Keratinocyte (primary cell): ENCODE data around the gene CPT2. TPM values are rescaled to one million over a fixed set of nuclear protein-coding genes. Genes with fewer than 3 reads are reported as not detected.
A peak's percentile ranks its signal among the peaks of the same experiment; 100 is the strongest.

Experiments
- DNase-seq: peaks from one replicate; pipeline ENCODE4 v3.0.0-alpha.2; 2011; ENCODE audit warnings: low read depth, missing footprints, low spot score
- FAIRE-seq: peaks from 2 replicates; lab custom pipeline; 2011; peaks lifted over from hg19 to GRCh38; lab: Jason Lieb, UNC
- H2AFZ ChIP-seq: 2 replicates; pipeline ENCODE4 v1.6.0; 2012; ENCODE audit warnings: low read length, control low read depth, inconsistent platforms; ENCODE audit not compliant: control insufficient read depth
- H3K27ac ChIP-seq: 2 replicates; pipeline ENCODE4 v1.5.1; 2011; ENCODE audit warnings: low read length; ENCODE audit not compliant: control insufficient read depth, insufficient read depth
- H3K27me3 ChIP-seq: 3 replicates; pipeline ENCODE4 v1.6.0; 2011; ENCODE audit warnings: low read length; ENCODE audit not compliant: control insufficient read depth, insufficient read depth; ENCODE audit errors: extremely low read depth
- H3K36me3 ChIP-seq, 2 experiments: 2 replicates in 1 of 2; 3 replicates in 1 of 2; pipeline ENCODE4 v1.5.1; 2011; ENCODE audit warnings: low read length in 2 of 2, mild to moderate bottlenecking in 1 of 2; ENCODE audit not compliant: control insufficient read depth in 2 of 2, insufficient read depth in 2 of 2; ENCODE audit errors: extremely low read depth in 1 of 2
- H3K4me1 ChIP-seq: 3 replicates; pipeline ENCODE4 v1.5.1; 2011; ENCODE audit warnings: low read length; ENCODE audit not compliant: control insufficient read depth, insufficient read depth; ENCODE audit errors: extremely low read depth
- H3K4me2 ChIP-seq: 3 replicates; pipeline ENCODE4 v1.6.0; 2011; ENCODE audit warnings: low read depth, low read length; ENCODE audit not compliant: control insufficient read depth, insufficient read depth; ENCODE audit errors: extremely low read depth
- H3K4me3 ChIP-seq, 3 experiments: fragments of 200-600 bp in 1 of 3; sonication (generic) in 1 of 3; 2 replicates in 2 of 3; 3 replicates in 1 of 3; pipeline ENCODE4 v1.5.1; 2011 to 2016; ENCODE audit warnings: low read length in 3 of 3, mild to moderate bottlenecking in 3 of 3, control low read depth in 2 of 3, inconsistent platforms in 1 of 3, low read depth in 1 of 3, mixed read lengths in 1 of 3, mixed run types in 1 of 3, moderate library complexity in 1 of 3; ENCODE audit not compliant: control insufficient read depth in 2 of 3, insufficient read depth in 2 of 3; ENCODE audit errors: extremely low read depth in 1 of 3
- H3K79me2 ChIP-seq: 2 replicates; pipeline ENCODE4 v1.6.0; 2012; ENCODE audit warnings: low read length; ENCODE audit not compliant: control insufficient read depth, insufficient read depth
- H3K9ac ChIP-seq: 3 replicates; pipeline ENCODE4 v1.6.0; 2011; ENCODE audit warnings: low read length; ENCODE audit not compliant: control insufficient read depth, insufficient read depth; ENCODE audit errors: extremely low read depth
- H3K9me1 ChIP-seq: 3 replicates; pipeline ENCODE4 v1.6.0; 2011; ENCODE audit warnings: low read length; ENCODE audit not compliant: control insufficient read depth, insufficient read depth; ENCODE audit errors: extremely low read depth
- H3K9me3 ChIP-seq: 2 replicates; pipeline ENCODE4 v1.5.1; 2012; ENCODE audit warnings: low read depth, low read length; ENCODE audit not compliant: control insufficient read depth
- H4K20me1 ChIP-seq: 3 replicates; pipeline ENCODE4 v1.6.0; 2011; ENCODE audit warnings: low read length; ENCODE audit not compliant: control insufficient read depth, insufficient read depth; ENCODE audit errors: extremely low read depth
- CTCF ChIP-seq, 3 experiments: IDR thresholded peaks in 1 of 3; conservative IDR thresholded peaks in 1 of 3; optimal IDR thresholded peaks in 1 of 3; 2 replicates in 2 of 3; 3 replicates in 1 of 3; pipeline versions ENCODE3 to v1.5.1; 2011; ENCODE audit warnings: low read length in 3 of 3, mild to moderate bottlenecking in 3 of 3, moderate library complexity in 2 of 3, control low read depth in 1 of 3, inconsistent platforms in 1 of 3; ENCODE audit not compliant: insufficient read depth in 2 of 3; ENCODE audit errors: extremely low read depth in 1 of 3
- EZH2 ChIP-seq: IDR thresholded peaks from one replicate; pipeline ENCODE4 v1.6.1; 2012; ENCODE audit warnings: inconsistent platforms, mild to moderate bottlenecking, low read length, moderate library complexity
- dilution Hi-C: fragments of 300-500 bp; cut with MboI; formaldehyde crosslinking; loops from one replicate; pipeline ENCODE4 v1.7.0; 2020; ENCODE audit warnings: low sequenced_read_pairs; ENCODE audit not compliant: extremely low pct_ligation_motif_present
- polyA plus RNA-seq, 5 experiments: library from polyadenylated mRNA; depleted of rRNA in 3 of 5; stranded (reverse) in 3 of 5; stranded (forward) in 1 of 5; unstranded in 1 of 5; fragments of >200 nt; gene quantifications; 1 replicate in 1 of 5; 2 replicates in 3 of 5; 3 replicates in 1 of 5; pipeline versions ENCODE4 v1.2.1 to v1.2.3, GENCODE V29; 2011 to 2012; ENCODE audit warnings: missing spikeins in 2 of 5, low read depth in 1 of 5, low replicate concordance in 1 of 5

Gene CPT2
- polyA plus RNA-seq, 1 donor (not counting 4 experiments of a cell fraction or from before 2014, with no cell fraction given) = 16.6 TPM

- H3K27ac ChIP-seq = no peak overlapping the region
- peaks cover 11% of the 10 kb centered on the region for H3K27me3 ChIP-seq
- no peak overlapping the region for H2AFZ ChIP-seq
- H3K4me1 ChIP-seq = no peaks in the 10 kb centered on the region
- TF ChIP-seq EZH2 = no peak
- no peak for TF ChIP-seq CTCF (optimal IDR thresholded peaks at IDR 0.05 in 1 of 3, IDR thresholded peaks at IDR 0.05 in 1 of 3, conservative IDR thresholded peaks at IDR 0.05 in 1 of 3; ENCODE audit: extremely low read depth in 1 of 3, insufficient read depth in 2 of 3, low read length in 3 of 3)
- H3K36me3 ChIP-seq = no peaks in the 10 kb centered on the region
- H3K4me2 ChIP-seq = no peak overlapping the region
- H3K9ac ChIP-seq = no peak overlapping the region
- no peak overlapping the region for H3K4me3 ChIP-seq
- H3K9me1 ChIP-seq = no peaks in the 10 kb centered on the region
- FAIRE-seq = no peak
- H4K20me1 ChIP-seq = no peaks in the 10 kb centered on the region
- DNase-seq = no peak
- H3K79me2 ChIP-seq = no peaks in the 10 kb centered on the region
- H3K9me3 ChIP-seq = no peaks in the 10 kb centered on the region
- dilution Hi-C loops = no loop called here
These were observed 21.4 kb upstream of the CPT2 start for GRCh38 chr1:53174971-53175913.

GRCh38 chr1:53176452-53177208 lies 20.0 kb upstream of the CPT2 start:
- no peaks in the 10 kb centered on the region for H3K36me3 ChIP-seq
- H3K4me2 ChIP-seq = no peak overlapping the region
- H3K9me1 ChIP-seq = no peaks in the 10 kb centered on the region
- H3K27me3 ChIP-seq = peaks cover 15% of the 10 kb centered on the region
- dilution Hi-C loops = no loop called here
- no peak overlapping the region for H3K9ac ChIP-seq
- FAIRE-seq (no peak), DNase-seq (no peak)
- H3K79me2 ChIP-seq = no peaks in the 10 kb centered on the region
- no peaks in the 10 kb centered on the region for H4K20me1 ChIP-seq
- H3K27ac ChIP-seq = no peak overlapping the region
- H2AFZ ChIP-seq = no peak overlapping the region
- H3K4me3 ChIP-seq = no peak overlapping the region
- no peaks in the 10 kb centered on the region for H3K4me1 ChIP-seq
- TF ChIP-seq CTCF (optimal IDR thresholded peaks at IDR 0.05 in 1 of 3, IDR thresholded peaks at IDR 0.05 in 1 of 3, conservative IDR thresholded peaks at IDR 0.05 in 1 of 3; ENCODE audit: extremely low read depth in 1 of 3, insufficient read depth in 2 of 3, low read length in 3 of 3) (peak; percentile 11 to 59 (median 36)), EZH2 (no peak)
- H3K9me3 ChIP-seq = no peaks in the 10 kb centered on the region
